Tibial nerve (tissue), 4 donors: Measurements from ENCODE around the gene NEDD4L.

Experiments
- CTCF ChIP-seq, 5 experiments: fragments of 200-600 bp in 3 of 5; fragments of 450-650 bp in 2 of 5; sonication (generic) in 3 of 5; IDR thresholded peaks; one replicate each; pipeline ENCODE4 v1.5.1; 2016 to 2019; ENCODE audit warnings: antibody characterized with exemption in 5 of 5, mild to moderate bottlenecking in 3 of 5, moderate library complexity in 2 of 5
- EP300 ChIP-seq, 2 donors: sonication (generic); formaldehyde crosslinking; IDR thresholded peaks; one replicate each; pipeline ENCODE4 v1.6.1; 2017; ENCODE audit warnings: antibody characterized with exemption in 2 of 2, mild to moderate bottlenecking in 1 of 2

GRCh38 chr18:58027341-58027740 is 16.7 kb upstream of the NEDD4L start:
- TF ChIP-seq CTCF (IDR thresholded peaks at IDR 0.05) (no peak), EP300 (IDR thresholded peaks at IDR 0.05) (no peak)
